Immature natural killer cell (primary cell): Measurements from ENCODE around the gene RPS19. TPM values are rescaled to one million over a fixed set of nuclear protein-coding genes. Genes with fewer than 3 reads are reported as not detected.

Experiments used
- DNase-seq, 3 donors: peaks; one replicate each; pipeline ENCODE4 v3.0.0; 2022; ENCODE audit warnings: mixed read lengths in 1 of 3
- H3K27ac Mint-ChIP-seq, 6 donors: one replicate each; pipeline ENCODE4 v1.8.0; 2020; ENCODE audit warnings: mixed read lengths in 6 of 6, mild to moderate bottlenecking in 5 of 6, inconsistent platforms in 4 of 6, moderate library complexity in 3 of 6
- H3K27me3 Mint-ChIP-seq, 3 donors: one replicate each; pipeline ENCODE4 v1.8.0; 2020 to 2021; ENCODE audit warnings: low read depth in 3 of 3, mild to moderate bottlenecking in 3 of 3, mixed read lengths in 3 of 3, moderate library complexity in 3 of 3, inconsistent platforms in 1 of 3
- H3K36me3 Mint-ChIP-seq, 3 donors: one replicate each; pipeline ENCODE4 v1.8.0; 2020; ENCODE audit warnings: mixed read lengths in 3 of 3, inconsistent platforms in 2 of 3, mild to moderate bottlenecking in 2 of 3
- H3K4me1 Mint-ChIP-seq, 2 donors: one replicate each; pipeline ENCODE4 v1.8.0; 2020; ENCODE audit warnings: inconsistent platforms in 2 of 2, mild to moderate bottlenecking in 2 of 2, mixed read lengths in 2 of 2, moderate library complexity in 1 of 2
- H3K4me3 Mint-ChIP-seq, 5 donors: one replicate each; pipeline ENCODE4 v1.8.0; 2020; ENCODE audit warnings: mild to moderate bottlenecking in 5 of 5, mixed read lengths in 5 of 5, inconsistent platforms in 3 of 5, moderate library complexity in 3 of 5
- H3K9me3 Mint-ChIP-seq, 6 donors: one replicate each; pipeline ENCODE4 v1.8.0; 2020; ENCODE audit warnings: mild to moderate bottlenecking in 6 of 6, mixed read lengths in 6 of 6, inconsistent platforms in 4 of 6, moderate library complexity in 3 of 6
- polyA plus RNA-seq, 3 donors: library from polyadenylated mRNA; unstranded; fragments of 300-500 nt; fragmentation: Illumina TruSeq; gene quantifications; one replicate each; pipeline ENCODE4 v1.2.3, GENCODE V29; 2021

RPS19 gene
- 1,000 to 10,000 TPM; 2,260 to 5,043 (median 3,564) TPM for polyA plus RNA-seq

- no peaks in the 10 kb centered on the region for H3K9me3 Mint-ChIP-seq
- peaks cover 1 to 10% (median 9%) of the 10 kb centered on the region in 3 donors for H3K27me3 Mint-ChIP-seq
- peaks cover 48 to 54% of the 10 kb centered on the region in 2 donors for H3K4me1 Mint-ChIP-seq
- H3K36me3 Mint-ChIP-seq, result peaks cover 11 to 26% (median 15%) of the 10 kb centered on the region in 3 donors
- peak within 1 kb of the TSS; percentile 91 to 98 (median 93) for H3K4me3 Mint-ChIP-seq
- DNase-seq, result peak; percentile 98 to 99 (median 99)
- H3K27ac Mint-ChIP-seq, result peak within 1 kb of the TSS; percentile 91 to 99 (median 98)
These were observed at the start of gene RPS19 for GRCh38 chr19:41859618-41860418. Gene RPS19, plus strand, starts transcription at chr19:41860255. Its CDS starts 520 bp downstream, at chr19:41860775.

GRCh38 chr19:41810301-41810700, 49.8 kb upstream of the RPS19 start:
- no peak for DNase-seq
- no peaks in the 10 kb centered on the region for H3K36me3 Mint-ChIP-seq
- no peak overlapping the region for H3K27ac Mint-ChIP-seq
- peaks cover 2 to 12% (median 7%) of the 10 kb centered on the region in 3 donors for H3K27me3 Mint-ChIP-seq
- H3K4me3 Mint-ChIP-seq, result no peak overlapping the region
- H3K9me3 Mint-ChIP-seq, result no peaks in the 10 kb centered on the region
- no peaks in the 10 kb centered on the region for H3K4me1 Mint-ChIP-seq

- Mint-ChIP-seq H3K27me3 (peaks cover 2 to 7% (median 3%) of the 10 kb centered on the region in 3 donors), H3K4me3 (no peak overlapping the region), H3K9me3 (no peaks in the 10 kb centered on the region), H3K27ac (no peak overlapping the region), H3K36me3 (no peaks in the 10 kb centered on the region), H3K4me1 (no peaks in the 10 kb centered on the region)
- no peak for DNase-seq
These were observed 49.0 kb upstream of the RPS19 start for GRCh38 chr19:41811036-41811435.

GRCh38 chr19:41811981-41812380, 48.1 kb upstream of the RPS19 start:
- Mint-ChIP-seq H3K4me1 (no peaks in the 10 kb centered on the region), H3K9me3 (no peaks in the 10 kb centered on the region), H3K4me3 (no peak overlapping the region), H3K27me3 (peaks cover 0 to 4% (median 3%) of the 10 kb centered on the region in 3 donors), H3K27ac (no peak overlapping the region), H3K36me3 (no peaks in the 10 kb centered on the region)
- DNase-seq, result no peak

- H3K4me1 Mint-ChIP-seq, result no peaks in the 10 kb centered on the region
These were observed 46.1 kb upstream of the RPS19 start for GRCh38 chr19:41813911-41814310.

GRCh38 chr19:41815301-41815700, 44.8 kb upstream of the RPS19 start:
- H3K27ac Mint-ChIP-seq, result no peak overlapping the region
- H3K27me3 Mint-ChIP-seq, result peaks cover 0 to 3% (median 0%) of the 10 kb centered on the region in 3 donors
- H3K4me3 Mint-ChIP-seq, result no peak overlapping the region
- H3K36me3 Mint-ChIP-seq, result no peaks in the 10 kb centered on the region
- H3K9me3 Mint-ChIP-seq, result no peaks in the 10 kb centered on the region
- no peaks in the 10 kb centered on the region for H3K4me1 Mint-ChIP-seq
- no peak for DNase-seq

More at GRCh38 chr19:41813911-41814310, 46.1 kb upstream of the RPS19 start:
- Mint-ChIP-seq H3K27ac (no peak overlapping the region), H3K27me3 (peaks cover 0 to 3% (median 0%) of the 10 kb centered on the region in 3 donors), H3K36me3 (no peaks in the 10 kb centered on the region), H3K4me3 (no peak overlapping the region), H3K9me3 (no peaks in the 10 kb centered on the region)
- no peak for DNase-seq

GRCh38 chr19:41816761-41817160, 43.3 kb upstream of the RPS19 start:
- no peak overlapping the region for H3K27ac Mint-ChIP-seq
- no peaks in the 10 kb centered on the region for H3K36me3 Mint-ChIP-seq
- no peaks in the 10 kb centered on the region for H3K9me3 Mint-ChIP-seq
- no peak overlapping the region for H3K4me3 Mint-ChIP-seq
- DNase-seq, result no peak
- H3K27me3 Mint-ChIP-seq, result peaks cover 0 to 3% (median 0%) of the 10 kb centered on the region in 3 donors
- no peaks in the 10 kb centered on the region for H3K4me1 Mint-ChIP-seq

- H3K27me3 Mint-ChIP-seq, result peaks cover 0 to 5% (median 2%) of the 10 kb centered on the region in 3 donors
- no peaks in the 10 kb centered on the region for H3K36me3 Mint-ChIP-seq
- H3K27ac Mint-ChIP-seq, result no peak overlapping the region
- peak; percentile 25 to 37 (median 31) for DNase-seq
- no peak overlapping the region for H3K4me3 Mint-ChIP-seq
- no peaks in the 10 kb centered on the region for H3K4me1 Mint-ChIP-seq
- H3K9me3 Mint-ChIP-seq, result no peaks in the 10 kb centered on the region
These were observed 38.9 kb upstream of the RPS19 start for GRCh38 chr19:41821003-41821735.

GRCh38 chr19:41837981-41838708, 21.9 kb upstream of the RPS19 start:
- H3K4me3 Mint-ChIP-seq, result no peak overlapping the region
- H3K9me3 Mint-ChIP-seq, result no peaks in the 10 kb centered on the region
- DNase-seq, result no peak
- H3K36me3 Mint-ChIP-seq, result no peaks in the 10 kb centered on the region
- no peak overlapping the region for H3K27ac Mint-ChIP-seq
- no peaks in the 10 kb centered on the region for H3K4me1 Mint-ChIP-seq
- H3K27me3 Mint-ChIP-seq, result peaks cover 3 to 12% (median 9%) of the 10 kb centered on the region in 3 donors

- Mint-ChIP-seq H3K4me1 (no peaks in the 10 kb centered on the region), H3K4me3 (no peak overlapping the region), H3K36me3 (no peaks in the 10 kb centered on the region), H3K9me3 (no peaks in the 10 kb centered on the region), H3K27ac (no peak overlapping the region), H3K27me3 (peaks cover 1 to 12% (median 7%) of the 10 kb centered on the region in 3 donors)
- no peak for DNase-seq
These were observed 20.8 kb upstream of the RPS19 start for GRCh38 chr19:41839211-41839610.

GRCh38 chr19:41843371-41843770, 16.7 kb upstream of the RPS19 start:
- Mint-ChIP-seq H3K4me1 (no peaks in the 10 kb centered on the region), H3K4me3 (no peak overlapping the region), H3K27me3 (peaks cover 2 to 10% (median 4%) of the 10 kb centered on the region in 3 donors), H3K36me3 (no peaks in the 10 kb centered on the region), H3K27ac (no peak overlapping the region), H3K9me3 (no peaks in the 10 kb centered on the region)
- no peak for DNase-seq

- Mint-ChIP-seq H3K4me3 (no peak within 1 kb of the TSS), H3K27me3 (peaks cover 2 to 4% (median 3%) of the 10 kb centered on the region in 3 donors)
These were observed 15.5 kb upstream of the RPS19 start, which contains the start of gene LYPD4 for GRCh38 chr19:41844601-41845000. Gene LYPD4, minus strand, starts transcription at chr19:41844683. Its CDS starts 5,398 bp downstream, at chr19:41839285.

GRCh38 chr19:41845001-41845050, 15.2 kb upstream of the RPS19 start, which contains the start of gene DMRTC2:
Gene DMRTC2, plus strand, starts transcription at chr19:41845042. Its CDS starts 2,387 bp downstream, at chr19:41847429.
- Mint-ChIP-seq H3K27me3 (peaks cover 2 to 4% (median 3%) of the 10 kb centered on the region in 3 donors), H3K36me3 (no peaks in the 10 kb centered on the region), H3K9me3 (no peaks in the 10 kb centered on the region), H3K27ac (peak within 1 kb of the TSS in 1 of 6 donors; percentile 34), H3K4me3 (no peak within 1 kb of the TSS), H3K4me1 (no peaks in the 10 kb centered on the region)
- DNase-seq, result no peak

More at GRCh38 chr19:41844601-41845000, 15.5 kb upstream of the RPS19 start, which contains the start of gene LYPD4:
- no peaks in the 10 kb centered on the region for H3K4me1 Mint-ChIP-seq
- H3K36me3 Mint-ChIP-seq, result no peaks in the 10 kb centered on the region
- peak within 1 kb of the TSS in 1 of 6 donors; percentile 34 for H3K27ac Mint-ChIP-seq
- DNase-seq, result no peak
- H3K9me3 Mint-ChIP-seq, result no peaks in the 10 kb centered on the region
